AG04450 (cell line): ENCODE measurements around the gene FEM1B. TPM values are rescaled to one million over a fixed set of nuclear protein-coding genes. Genes with fewer than 3 reads are reported as not detected.

Experiments used
- CTCF ChIA-PET: fragments of 300-600, 350-600 bp; formaldehyde crosslinking; extraction: SDS; loops from one replicate; lab custom pipeline; 2022; ENCODE audit warnings: antibody characterized with exemption, inconsistent platforms; lab: Charles Lee
- POLR2A ChIA-PET: fragments of 350-600 bp; formaldehyde crosslinking; extraction: SDS; loops from one replicate; lab custom pipeline; 2021; ENCODE audit warnings: antibody characterized with exemption, inconsistent platforms; lab: Yijun Ruan, JAX
- DNase-seq: peaks from one replicate; pipeline ENCODE4 v3.0.0-alpha.2; 2011; ENCODE audit warnings: low read depth, low spot score
- H3K27ac ChIP-seq: one replicate; pipeline ENCODE4 v1.5.1; 2012; ENCODE audit warnings: low read depth, low read length, control low read depth
- H3K27me3 ChIP-seq: one replicate; pipeline ENCODE4 v1.6.0; 2012; ENCODE audit warnings: low read length; ENCODE audit not compliant: control insufficient read depth, insufficient read depth
- H3K4me3 ChIP-seq: 2 replicates; pipeline ENCODE4 v1.5.1; 2011; ENCODE audit warnings: mild to moderate bottlenecking, low read depth, low read length, control low read depth
- H3K9me3 ChIP-seq: 2 replicates; pipeline ENCODE4 v1.5.1; 2012; ENCODE audit warnings: low read length; ENCODE audit not compliant: control insufficient read depth, insufficient read depth
- CTCF ChIP-seq: IDR thresholded peaks from 2 replicates; pipeline ENCODE4 v1.5.1; 2011; ENCODE audit warnings: low read depth, low read length, control low read depth, inconsistent platforms
- polyA plus RNA-seq: library from polyadenylated mRNA; depleted of rRNA; stranded (reverse); fragments of >200 nt; gene quantifications from 2 replicates; pipeline ENCODE4 v1.2.3, GENCODE V29; 2011

The FEM1B gene
- polyA plus RNA-seq, 1 experiment: 46.5 TPM

DNA sequence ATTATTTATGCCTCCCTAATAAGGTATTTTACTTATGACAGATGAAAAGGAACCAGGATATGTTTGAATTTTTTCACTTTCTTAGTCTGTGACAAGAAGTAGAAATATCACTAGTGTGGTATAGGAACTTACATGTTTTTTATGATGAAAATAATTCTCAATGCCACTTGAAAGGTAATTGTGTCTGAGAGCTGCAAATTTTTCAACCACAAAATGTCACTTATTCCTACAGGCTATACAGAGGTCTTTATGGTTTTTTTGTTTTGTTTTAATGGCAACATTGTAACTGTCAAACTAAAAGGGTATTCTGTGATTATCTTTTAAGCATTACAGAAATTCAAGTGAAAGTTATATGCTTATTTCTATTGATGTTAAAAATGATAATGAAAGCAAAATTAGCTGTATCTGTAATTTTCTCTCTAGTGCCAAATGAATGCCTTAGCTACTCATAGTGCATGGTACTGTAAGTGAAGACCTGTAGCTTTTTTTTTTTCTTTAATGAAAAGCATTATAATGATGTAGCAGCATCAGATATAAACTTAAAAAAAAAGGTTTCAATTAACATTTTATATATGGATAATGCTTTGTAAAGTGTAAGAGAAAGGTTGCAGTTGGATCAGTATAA lies 14.7 kb downstream of the FEM1B start:
- CTCF ChIA-PET: interaction anchor here (0.6 to 2.0 kb wide), 4 partner anchors 14 to 258 kb away, joined by 3 to 13 read pairs (median 7); no protein-coding TSS in a partner anchor
- no peak overlapping the region for H3K4me3 ChIP-seq
- no peak overlapping the region for H3K27ac ChIP-seq
- H3K27me3 ChIP-seq: no peaks in the 10 kb centered on the region
- H3K9me3 ChIP-seq: no peaks in the 10 kb centered on the region
- TF ChIP-seq CTCF: no peak
- DNase-seq: no peak
- POLR2A ChIA-PET: interaction anchor here (0.8 to 1.4 kb wide), 2 partner anchors 15 to 33 kb away, joined by 3 to 4 read pairs; partner anchors contain the start of gene FEM1B

DNA sequence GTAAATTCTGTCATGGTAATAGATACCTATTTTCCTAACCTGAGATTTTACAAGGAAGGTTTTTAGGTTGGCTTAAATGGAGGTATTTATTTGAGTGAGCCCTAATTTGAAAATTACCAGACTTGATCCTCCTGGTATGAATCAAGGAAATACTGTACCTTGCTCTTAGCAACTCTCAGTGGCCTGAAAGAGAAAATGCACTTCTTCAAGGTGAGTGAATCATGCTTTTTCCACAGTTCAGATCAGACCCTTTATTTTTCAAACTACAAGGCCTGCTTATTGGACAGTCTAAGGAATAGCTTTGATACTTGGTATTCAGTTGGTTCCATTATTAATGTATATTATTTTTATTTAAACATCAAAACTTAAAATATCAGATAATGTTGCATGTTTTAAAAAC lies 15.4 kb downstream of the FEM1B start:
- Histone ChIP-seq H3K27ac (no peak overlapping the region), H3K4me3 (no peak overlapping the region), H3K9me3 (no peaks in the 10 kb centered on the region), H3K27me3 (no peaks in the 10 kb centered on the region)
- ChIA-PET POLR2A (no interaction called here), CTCF (interaction anchor here (0.6 to 2.0 kb wide), 3 partner anchors 13 to 53 kb away, joined by 3 to 13 read pairs (median 11); no protein-coding TSS in a partner anchor)
- no peak for DNase-seq
- no peak for TF ChIP-seq CTCF

GRCh38 chr15:68295014-68295805 lies 17.7 kb downstream of the FEM1B start:
- ChIA-PET CTCF (interaction anchor here (2.2 to 5.8 kb wide), 2 partner anchors 12 to 42 kb away, joined by 14 to 40 read pairs; no protein-coding TSS in a partner anchor), POLR2A (no interaction called here)

DNA sequence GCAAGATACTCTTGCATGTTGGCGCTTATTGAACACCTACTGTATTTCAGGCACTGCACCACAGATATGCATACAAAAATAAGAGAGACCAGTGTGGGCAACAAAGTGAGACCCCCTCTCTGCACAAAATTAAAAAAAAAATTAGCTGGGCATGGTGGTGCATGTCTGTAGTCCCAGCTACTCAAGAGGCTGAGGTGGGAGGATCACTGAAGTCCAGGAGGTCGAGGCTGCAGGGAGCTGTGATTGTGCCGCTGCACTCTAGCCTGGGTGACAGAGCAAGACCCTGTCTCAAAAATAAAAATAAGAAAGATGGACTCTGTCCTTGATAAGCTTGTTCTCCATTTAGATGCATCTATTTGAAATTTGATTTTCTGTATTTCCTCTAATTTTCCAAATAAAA lies 20.8 kb downstream of the FEM1B start:
- Histone ChIP-seq H3K27ac (no peak overlapping the region), H3K27me3 (no peaks in the 10 kb centered on the region), H3K4me3 (no peak overlapping the region), H3K9me3 (no peaks in the 10 kb centered on the region)
- ChIA-PET POLR2A (no interaction called here), CTCF (interaction anchor here (1.4 to 5.8 kb wide), 3 partner anchors 8 to 375 kb away, joined by 5 to 40 read pairs (median 7); no protein-coding TSS in a partner anchor)
- DNase-seq: no peak
- no peak for TF ChIP-seq CTCF

More at GRCh38 chr15:68295014-68295805, 17.7 kb downstream of the FEM1B start:
- H3K9me3 ChIP-seq: no peaks in the 10 kb centered on the region
- H3K4me3 ChIP-seq: no peak overlapping the region
- no peak for TF ChIP-seq CTCF
- H3K27ac ChIP-seq: no peak overlapping the region
- no peak for DNase-seq
- no peaks in the 10 kb centered on the region for H3K27me3 ChIP-seq
